ENCODE measurements around the gene SLCO1C1. TPM values are rescaled to one million over a fixed set of nuclear protein-coding genes. Genes with fewer than 3 reads are reported as not detected.

The SLCO1C1 gene
- total and polyA plus RNA-seq, 4 donors, result 0.04 to 2.2 (median 0.05) TPM; not detected in 1

Other genes with a start within 250 kb of the SLCO1C1 start
- gene SLCO1B3, start 115.4 kb downstream of the SLCO1C1 start, total RNA-seq, result under 1 TPM in 1 of 2 donors, not detected in 1; 0.09 TPM
- gene SLCO1B3, start 115.4 kb downstream of the SLCO1C1 start, polyA plus RNA-seq, result under 1 TPM; 0.02 to 0.12 TPM